ENCODE data around the gene RNF125.

RNF125 gene

DNA sequence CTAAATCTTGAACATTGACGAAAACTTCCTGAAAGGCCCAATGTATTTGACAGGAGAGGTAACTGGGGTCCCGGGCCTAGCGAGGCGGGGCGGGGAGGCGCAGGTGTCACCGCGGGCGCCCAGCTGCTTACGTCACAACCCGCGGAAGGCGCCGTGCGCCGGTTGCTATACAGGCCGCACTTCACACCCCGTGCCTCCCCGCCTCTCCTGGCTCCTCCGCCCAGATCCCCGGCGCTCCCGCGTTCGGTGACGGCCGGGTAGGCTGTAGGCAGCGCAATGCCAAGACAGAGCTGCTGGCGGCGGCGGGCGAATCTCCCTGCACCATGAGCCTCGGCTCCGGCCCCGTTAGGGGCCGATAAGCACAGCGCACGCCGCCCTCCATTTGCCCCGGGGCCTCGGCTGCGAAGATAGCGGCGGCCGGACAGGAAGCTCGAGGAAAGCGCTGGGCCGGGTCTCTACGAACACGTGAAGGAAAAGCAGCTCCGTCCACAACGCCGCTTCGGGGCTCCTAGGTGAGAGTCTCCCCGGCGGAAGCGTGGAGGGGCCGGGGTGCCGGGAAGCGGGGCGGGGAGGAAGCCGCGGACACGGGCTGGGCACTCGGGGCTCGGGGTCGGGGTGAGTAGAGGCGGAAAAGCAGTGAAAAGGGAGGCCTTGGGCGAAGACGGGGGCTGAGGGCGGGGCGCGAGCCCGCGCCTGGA, 73.2 kb downstream of the RNF125 start, which contains the start of gene RNF138:
Gene RNF138, plus strand, starts transcription at position 151 of the 698 bp plus-strand sequence. CDS start 903 bp downstream, outside the sequence.
- DNase-seq = peak; percentile 81

DNA sequence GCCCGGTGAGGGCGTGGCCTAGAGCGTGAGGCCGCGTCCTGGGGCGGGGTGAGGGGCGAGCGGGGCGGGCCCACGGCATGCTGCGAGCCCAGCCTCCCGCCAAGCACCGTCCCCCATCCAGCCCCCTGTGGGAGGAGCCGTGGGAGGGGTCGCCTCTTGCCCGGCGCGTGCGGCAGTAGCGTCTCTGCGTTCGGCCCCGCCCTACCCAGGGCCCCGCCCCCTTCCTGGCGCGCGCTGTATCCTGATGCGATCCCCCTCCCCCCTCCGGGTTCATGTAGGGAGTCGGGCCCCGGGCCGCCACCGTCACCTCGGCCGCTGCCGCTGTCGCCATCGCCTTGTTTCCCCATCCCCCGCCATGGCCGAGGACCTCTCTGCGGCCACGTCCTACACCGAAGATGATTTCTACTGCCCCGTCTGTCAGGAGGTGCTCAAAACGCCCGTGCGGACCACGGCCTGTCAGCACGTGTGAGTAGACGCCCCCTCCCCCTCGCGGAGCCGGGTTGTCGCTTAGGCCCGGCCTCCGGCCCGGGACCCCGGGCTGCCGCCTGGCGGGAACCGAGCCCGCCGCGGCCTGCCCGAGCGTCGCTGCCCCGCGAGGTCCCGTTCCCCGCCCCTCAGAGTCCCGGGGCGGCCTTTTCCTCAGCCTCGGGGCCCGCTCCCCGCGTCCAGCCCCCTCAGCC, 73.9 kb downstream of the RNF125 start:
- DNase-seq = peak; percentile 97

DNA sequence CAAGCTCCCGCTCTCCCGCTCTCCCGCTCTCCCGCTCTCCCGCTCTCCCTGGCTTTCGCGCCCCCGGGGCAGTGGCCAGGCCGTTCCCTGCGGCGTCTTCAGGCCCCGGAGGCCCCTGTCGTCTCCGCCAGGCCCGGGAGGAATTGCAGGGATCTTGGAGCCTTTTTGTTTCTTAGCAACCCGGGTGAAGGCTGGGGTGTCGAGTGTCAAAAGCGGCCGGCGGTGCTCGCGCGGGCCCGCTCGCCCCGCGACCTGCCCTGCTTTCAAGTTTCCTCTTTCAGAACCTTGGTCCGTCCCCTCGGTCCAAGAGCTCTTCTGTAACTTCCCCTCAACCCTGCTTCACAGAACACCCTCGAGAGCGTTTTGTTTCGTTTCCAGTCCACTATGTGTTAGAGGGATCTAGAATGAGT, 74.5 kb downstream of the RNF125 start:
- DNase-seq = peak; percentile 56

DNA sequence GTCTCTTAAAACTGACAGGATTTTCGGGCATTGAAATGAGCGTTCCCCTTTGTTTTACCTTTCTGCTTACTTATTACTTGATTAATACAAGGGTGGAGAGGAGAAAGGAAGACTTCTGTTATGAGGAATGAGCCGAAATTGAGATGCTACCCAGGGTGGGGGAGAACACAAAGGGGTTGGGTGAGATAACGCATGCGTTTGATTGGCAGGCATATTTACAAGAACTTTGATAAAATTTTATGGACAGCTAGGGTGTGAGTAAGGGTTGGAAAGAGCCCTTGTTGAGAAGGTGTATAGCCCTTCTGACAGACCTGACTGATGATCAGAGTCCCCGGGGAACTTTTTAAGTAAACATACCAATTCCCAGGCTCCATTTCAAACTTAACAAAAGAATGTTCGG, 74.9 kb downstream of the RNF125 start:
- DNase-seq = no peak

DNA sequence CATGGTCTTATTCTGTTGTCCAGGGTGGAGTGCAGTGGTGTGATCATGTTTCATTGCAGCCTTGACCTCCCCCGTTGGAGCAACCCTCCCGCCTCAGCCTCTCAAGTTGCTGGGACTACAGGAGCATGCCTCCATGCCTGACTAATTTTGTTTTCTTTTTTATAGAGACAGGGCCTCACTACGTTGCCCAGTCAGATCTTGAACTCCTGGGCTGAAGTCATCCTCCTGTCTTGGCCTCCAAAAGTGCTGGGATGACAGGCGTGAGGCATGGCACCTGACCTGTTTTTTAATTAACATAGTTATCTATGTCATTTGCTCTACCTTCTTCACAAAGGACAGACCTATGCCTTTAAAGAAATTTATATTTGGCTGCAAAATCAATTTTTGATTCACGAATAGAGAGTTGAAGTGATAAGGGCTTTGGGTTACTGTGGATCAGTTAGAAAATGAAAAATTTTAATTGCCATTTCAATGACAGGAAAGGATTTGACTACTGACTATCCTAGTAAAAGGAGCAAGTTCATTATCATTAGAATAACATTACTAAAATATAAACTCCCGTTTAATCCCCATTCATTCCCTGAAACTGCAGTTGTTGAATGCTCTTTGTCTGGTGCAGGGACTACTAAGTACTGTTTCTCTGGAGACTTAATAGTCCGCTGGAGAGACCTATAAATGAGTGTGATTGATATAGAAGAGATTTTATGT, 76.7 kb downstream of the RNF125 start:
- peak; percentile 4 for DNase-seq

DNA sequence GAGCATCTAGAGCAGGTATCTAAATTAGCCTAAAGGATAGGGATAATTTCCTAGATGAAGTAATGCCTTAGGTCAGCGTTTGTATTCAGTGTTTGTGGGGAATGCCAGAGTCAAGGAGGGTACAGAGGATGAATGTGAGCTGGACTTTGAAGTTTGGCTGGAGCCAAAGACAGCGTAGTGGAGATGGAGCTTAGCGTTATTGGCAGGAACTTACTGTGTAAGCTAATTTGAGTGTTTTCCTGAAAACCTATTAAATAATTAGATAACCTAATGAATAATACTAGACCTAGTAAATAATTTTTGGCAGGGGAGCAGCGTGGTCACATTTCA, 77.2 kb downstream of the RNF125 start:
- no peak for DNase-seq

DNA sequence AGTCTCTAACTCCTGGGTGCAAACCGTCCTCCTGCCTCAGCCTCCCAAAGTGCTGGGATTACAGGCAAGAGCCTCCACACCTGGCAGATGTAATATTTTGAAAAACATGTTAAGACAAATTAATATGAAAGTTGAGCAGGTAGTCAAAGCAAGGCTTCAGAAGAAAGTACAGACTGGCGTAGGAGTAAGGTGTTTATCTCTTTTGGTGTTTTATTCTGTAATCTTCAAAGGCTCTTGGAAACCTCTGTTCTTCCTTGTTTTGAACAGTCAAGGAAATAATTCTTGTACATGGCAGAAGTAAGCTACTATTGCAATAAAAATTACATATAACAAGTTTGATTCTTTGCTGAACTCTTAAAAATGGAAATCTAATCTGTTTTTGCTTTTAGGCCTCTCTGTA, 78.3 kb downstream of the RNF125 start:
- no peak for DNase-seq

DNA sequence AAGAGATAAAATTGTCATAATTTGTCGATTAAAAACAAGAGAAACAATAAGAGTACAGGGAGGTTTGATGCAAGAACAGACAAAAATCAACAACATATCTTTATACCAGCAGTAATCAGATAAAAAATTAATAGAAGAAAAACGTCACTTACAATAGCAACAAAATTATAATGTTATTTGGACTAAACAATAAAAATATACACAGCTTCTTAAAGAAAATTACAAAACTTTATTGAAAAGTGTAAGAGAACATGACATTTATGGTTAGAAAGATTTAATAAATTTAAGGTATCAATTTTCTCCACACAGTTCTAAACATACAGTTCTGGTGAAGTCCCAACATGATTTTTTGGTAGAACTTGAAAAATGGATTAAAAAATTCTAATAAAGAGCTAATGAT, 85.9 kb downstream of the RNF125 start:
- DNase-seq = no peak

DNA sequence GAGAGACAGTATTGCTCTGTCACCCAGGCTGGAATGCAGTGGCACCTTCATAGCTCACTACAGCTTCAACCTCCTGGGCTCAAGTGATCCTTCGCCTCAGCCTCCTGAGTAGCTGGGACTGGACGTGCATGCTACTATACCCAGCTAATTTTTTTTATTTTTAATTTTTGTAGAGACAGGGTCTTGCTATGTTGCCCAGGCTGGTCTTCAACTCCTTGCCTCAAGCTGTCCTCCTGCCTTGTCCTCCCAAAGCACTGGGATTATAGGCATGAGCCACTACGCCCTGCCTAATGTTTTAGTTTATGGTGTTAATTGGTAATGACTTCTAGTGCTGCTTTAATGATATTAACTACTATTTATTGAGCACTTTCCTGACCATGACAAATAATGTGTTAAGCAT, 91.4 kb downstream of the RNF125 start:
- no peak for DNase-seq

DNA sequence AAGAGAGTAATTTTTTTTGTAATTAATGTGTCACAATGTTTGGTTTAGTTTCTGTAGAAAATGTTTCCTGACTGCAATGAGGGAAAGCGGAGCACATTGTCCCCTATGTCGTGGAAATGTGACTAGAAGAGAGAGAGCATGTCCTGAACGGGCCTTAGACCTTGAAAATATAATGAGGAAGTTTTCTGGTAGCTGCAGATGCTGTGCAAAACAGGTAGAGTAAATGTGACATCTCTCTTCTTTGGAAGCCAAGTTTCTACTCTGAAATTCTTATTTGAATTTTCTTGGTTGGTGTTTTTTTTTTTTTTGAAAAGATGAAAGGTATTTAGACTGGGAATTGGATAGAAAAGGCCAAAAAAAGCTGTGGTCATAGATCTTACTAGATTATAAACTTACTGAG, 93.1 kb downstream of the RNF125 start:
- DNase-seq = no peak

DNA sequence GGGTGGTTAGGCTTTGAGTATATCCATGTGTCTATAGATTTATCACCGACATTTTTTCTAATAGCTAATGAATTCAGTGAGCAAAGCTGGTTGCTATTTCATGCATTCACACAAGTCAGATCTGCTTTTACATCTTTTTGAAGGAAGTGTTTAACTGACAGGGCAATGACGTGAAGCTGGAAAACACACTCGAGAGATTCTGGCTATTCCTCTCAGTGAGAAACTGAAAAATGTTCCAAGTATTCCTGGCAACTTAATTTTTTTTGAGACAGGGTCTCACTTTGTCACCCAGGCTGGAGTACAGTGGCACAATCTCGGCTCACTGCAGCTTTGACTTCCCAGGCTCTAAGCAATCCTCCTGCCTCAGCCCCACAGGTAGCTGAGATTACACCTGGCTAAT, 94.2 kb downstream of the RNF125 start:
- DNase-seq = no peak

DNA sequence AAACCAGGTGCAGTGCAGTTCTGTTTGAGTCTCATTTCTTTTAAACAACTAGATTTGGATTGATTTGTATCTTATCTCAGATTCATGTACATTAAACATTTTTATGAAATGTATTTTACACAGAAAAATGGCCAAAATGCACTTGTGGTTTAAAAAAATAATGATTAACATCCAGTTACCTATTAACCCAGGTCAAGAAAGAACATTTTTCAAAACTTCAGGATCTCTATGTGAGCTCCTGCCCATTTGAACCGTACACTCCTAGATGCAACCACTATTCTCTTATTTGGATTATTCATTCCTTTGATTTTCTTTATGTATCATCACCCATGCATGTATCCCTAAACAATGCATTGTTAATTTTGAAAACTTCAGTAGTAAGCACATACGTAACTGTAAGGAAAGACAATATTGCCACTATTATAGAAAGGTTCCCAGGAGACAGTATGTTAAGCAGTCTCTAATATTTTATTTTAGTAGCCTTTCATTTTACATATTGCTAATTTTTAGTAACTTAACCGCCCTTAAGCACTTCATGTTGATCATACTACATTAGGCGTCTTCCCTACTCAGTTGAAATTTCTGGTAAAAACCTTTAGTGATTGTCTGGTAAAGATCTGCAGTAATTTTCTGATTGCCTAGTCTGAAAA, 95.8 kb downstream of the RNF125 start:
- no peak for DNase-seq

DNA sequence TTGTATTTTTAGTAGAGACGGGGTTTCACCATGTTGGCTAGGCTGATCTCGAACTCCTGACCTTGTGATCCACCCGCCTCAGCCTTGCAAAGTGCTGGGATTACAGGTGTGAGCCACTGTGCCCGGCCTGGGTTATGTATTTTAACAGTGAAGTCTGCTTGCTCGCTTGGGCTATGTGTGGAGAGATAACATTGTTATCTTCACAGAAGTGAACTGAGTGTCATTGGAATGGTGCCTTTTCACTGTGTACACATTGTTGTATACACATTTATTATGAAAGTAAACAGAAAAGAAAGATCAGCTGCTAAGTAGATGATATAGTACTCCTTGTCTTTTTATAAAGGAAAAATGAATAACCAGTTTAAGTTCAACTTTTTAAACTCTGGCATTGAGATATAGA, 103.4 kb downstream of the RNF125 start:
- DNase-seq = no peak
